ENCODE measurements around the gene PITX1.

The PITX1 gene

GRCh38 chr5:135027697-135028615 lies 6.1 kb downstream of the PITX1 start:
- DNase-seq, result no peak

GRCh38 chr5:135027266-135027696 lies 6.7 kb downstream of the PITX1 start:
- no peak for DNase-seq

GRCh38 chr5:135026645-135027265 lies 7.3 kb downstream of the PITX1 start:
- DNase-seq, result no peak

GRCh38 chr5:135025730-135026644 lies 8.0 kb downstream of the PITX1 start:
- no peak for DNase-seq

GRCh38 chr5:135024956-135025729 lies 8.9 kb downstream of the PITX1 start:
- DNase-seq, result no peak

- no peak for DNase-seq
Observed at GRCh38 chr5:135020111-135020895, 13.7 kb downstream of the PITX1 start.

- DNase-seq, result no peak
Observed at GRCh38 chr5:135019314-135019713, 14.7 kb downstream of the PITX1 start.

GRCh38 chr5:135018457-135018856 lies 15.6 kb downstream of the PITX1 start:
- DNase-seq, result no peak

GRCh38 chr5:135016861-135017290 lies 17.2 kb downstream of the PITX1 start:
- no peak for DNase-seq

GRCh38 chr5:135015942-135016341 lies 18.1 kb downstream of the PITX1 start:
- DNase-seq, result no peak

- no peak for DNase-seq
Observed at GRCh38 chr5:135013947-135014570, 20.0 kb downstream of the PITX1 start.

GRCh38 chr5:135013445-135013844 lies 20.6 kb downstream of the PITX1 start:
- no peak for DNase-seq

- no peak for DNase-seq
Observed at GRCh38 chr5:135012951-135013391, 21.1 kb downstream of the PITX1 start.

- no peak for DNase-seq
Observed at GRCh38 chr5:135012033-135012588, 21.9 kb downstream of the PITX1 start.

GRCh38 chr5:135011355-135012032 lies 22.5 kb downstream of the PITX1 start:
- no peak for DNase-seq

GRCh38 chr5:135010502-135011354 lies 23.3 kb downstream of the PITX1 start:
- DNase-seq, result no peak

- no peak for DNase-seq
Observed at GRCh38 chr5:135009736-135010501, 24.1 kb downstream of the PITX1 start.
